ENCODE measurements around the gene SGCB. TPM values are rescaled to one million over a fixed set of nuclear protein-coding genes. Genes with fewer than 3 reads are reported as not detected.

Gene SGCB
- total and polyA plus RNA-seq, 2 of the 4 experiments (the other 2 are of a cell fraction): 16.3 to 24.0 TPM

GRCh38 chr4:52017814-52018213 is 20.3 kb downstream of the SGCB start:
- ATAC-seq (ENCODE audit: low read depth) (no peak), DNase-seq (no peak)
- H3K56ac ChIP-seq (ENCODE audit: extremely low read depth, insufficient read depth, low read length): no peak overlapping the region
- H3K9me1 ChIP-seq (ENCODE audit: insufficient read depth, low read length): peaks cover 2% of the 10 kb centered on the region; the same call in 1 of the 2 replicates
- H3K27ac ChIP-seq (ENCODE audit: insufficient read depth, low read length): no peak overlapping the region
- H3K9me3 ChIP-seq (ENCODE audit: control insufficient read depth, insufficient read depth, low read length): no peaks in the 10 kb centered on the region
- no peaks in the 10 kb centered on the region for H3K27me3 ChIP-seq (ENCODE audit: control insufficient read depth, insufficient read depth, low read length)
- in situ Hi-C loops (cut with MboI; ENCODE audit: low sequenced_read_pairs): no loop called here
- peaks cover 8% of the 10 kb centered on the region; the same call in 1 of the 2 replicates for H3K36me3 ChIP-seq (ENCODE audit: control insufficient read depth, insufficient read depth, low read length)
- ChIA-PET POLR2A (ENCODE audit: unreplicated experiment) (no interaction called here), CTCF (interaction anchor here (0.8 kb wide), 1 partner anchor 19 kb away, joined by 3 read pairs; no protein-coding TSS in a partner anchor)
- H4K8ac ChIP-seq (ENCODE audit: low read depth in 2 of 2, low read length in 2 of 2): no peak overlapping the region
- H3K23ac ChIP-seq (ENCODE audit: low read depth, low read length): no peak overlapping the region
- H3K9ac ChIP-seq (ENCODE audit: low read depth, low read length): no peak overlapping the region
- H3K4me3 ChIP-seq (ENCODE audit: insufficient read depth, low read depth, low read length): no peak overlapping the region
- H3K4me2 ChIP-seq (ENCODE audit: low read depth, low read length): no peak overlapping the region
- no peak overlapping the region for H2BK120ac ChIP-seq (ENCODE audit: low read depth, low read length)
- H2AK9ac ChIP-seq (replicated peaks; ENCODE audit: low read depth, low read length, poor library complexity): no peak overlapping the region
- H3K79me1 ChIP-seq (ENCODE audit: low read depth in 1 of 2, low read length in 2 of 2): no peaks in the 10 kb centered on the region
- no peak overlapping the region for H3K18ac ChIP-seq (ENCODE audit: low read depth, low read length)
- no peak for TF ChIP-seq POLR2A (IDR thresholded peaks at IDR 0.05; ENCODE audit: low read depth, low read length)
- dilution Hi-C loops (cut with HindIII; ENCODE audit: low sequenced_read_pairs, unreplicated experiment): no loop called here
- H3K4me1 ChIP-seq (ENCODE audit: control insufficient read depth, insufficient read depth, low read length): peaks cover 2% of the 10 kb centered on the region
- H3K4ac ChIP-seq (ENCODE audit: low read depth, low read length): no peak overlapping the region
- WGBS, 2 experiments (ENCODE audit: extremely low coverage in 2 of 2, insufficient read length in 1 of 2): no CpG with 5 or more reads among the region's 1 CpG
- no peak overlapping the region for H3K14ac ChIP-seq (replicated peaks; ENCODE audit: low read depth, low read length)
- no peak overlapping the region for H2BK5ac ChIP-seq (ENCODE audit: low read depth, low read length, poor library complexity, severe bottlenecking)
- no peak overlapping the region for H2AK5ac ChIP-seq (ENCODE audit: low read depth, low read length)
- no peak overlapping the region for H4K91ac ChIP-seq (ENCODE audit: insufficient read depth, low read depth, low read length)
- no peak overlapping the region for H2BK15ac ChIP-seq (ENCODE audit: low read depth, low read length)
- no peak overlapping the region for H2AFZ ChIP-seq (replicated peaks; ENCODE audit: low read length, poor library complexity)
- H4K20me1 ChIP-seq (ENCODE audit: insufficient read depth, low read length): no peaks in the 10 kb centered on the region
- intact Hi-C loops (cut with micrococcal nuclease): loop anchor here (10.0 kb wide), 1 partner anchor 63 kb away; no protein-coding TSS in a partner anchor
- no peak overlapping the region for H4K5ac ChIP-seq (ENCODE audit: low read depth, low read length)
- no peak overlapping the region for H2BK20ac ChIP-seq (ENCODE audit: low read depth, low read length)
- BruUV-seq (replicated peaks): no TSS peak

Measured in IMR-90 (cell line).